ENCODE measurements around the gene PRKAG2.
"Not testable (repeated sequence)": the region's sequence is repeated elsewhere in the genome, so short reads cannot be mapped to it uniquely, and the experiment has no call there.

PRKAG2 gene

DNA sequence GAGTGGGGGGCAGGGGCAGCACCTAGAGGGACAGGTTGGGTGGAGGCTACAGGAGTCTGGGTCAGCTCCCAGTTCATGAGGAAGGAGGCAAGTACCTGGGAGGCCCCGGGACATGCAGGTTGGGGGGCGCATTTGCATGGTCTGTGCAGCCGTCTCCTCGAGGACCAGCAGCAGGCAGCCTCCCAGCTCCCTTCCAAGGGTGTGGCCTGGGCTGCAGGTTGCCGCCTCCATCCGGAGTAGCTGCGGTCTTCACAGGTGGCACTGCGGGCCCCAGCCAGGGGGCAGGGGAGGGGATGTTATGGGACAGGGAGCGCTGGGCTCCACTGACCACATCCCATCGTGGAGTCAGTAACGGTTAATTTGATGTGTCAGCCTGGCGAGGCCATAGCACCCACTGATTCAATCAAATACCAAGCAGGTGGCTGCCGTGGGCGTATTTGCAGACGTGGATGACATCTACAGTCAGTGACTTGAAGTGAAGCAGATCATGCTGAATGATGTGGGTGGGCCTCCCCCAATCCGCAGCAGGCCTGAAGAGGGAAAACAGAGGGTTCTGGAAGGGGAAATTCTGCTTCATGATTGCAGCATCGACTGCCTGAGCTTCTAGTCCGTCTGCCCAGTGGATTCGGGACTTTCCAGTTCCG, 81.6 kb downstream of the PRKAG2 start:
- peak; percentile 46 for FAIRE-seq
- DNase-seq (ENCODE audit: extremely low spot score, insufficient read length, low read depth), result no peak

DNA sequence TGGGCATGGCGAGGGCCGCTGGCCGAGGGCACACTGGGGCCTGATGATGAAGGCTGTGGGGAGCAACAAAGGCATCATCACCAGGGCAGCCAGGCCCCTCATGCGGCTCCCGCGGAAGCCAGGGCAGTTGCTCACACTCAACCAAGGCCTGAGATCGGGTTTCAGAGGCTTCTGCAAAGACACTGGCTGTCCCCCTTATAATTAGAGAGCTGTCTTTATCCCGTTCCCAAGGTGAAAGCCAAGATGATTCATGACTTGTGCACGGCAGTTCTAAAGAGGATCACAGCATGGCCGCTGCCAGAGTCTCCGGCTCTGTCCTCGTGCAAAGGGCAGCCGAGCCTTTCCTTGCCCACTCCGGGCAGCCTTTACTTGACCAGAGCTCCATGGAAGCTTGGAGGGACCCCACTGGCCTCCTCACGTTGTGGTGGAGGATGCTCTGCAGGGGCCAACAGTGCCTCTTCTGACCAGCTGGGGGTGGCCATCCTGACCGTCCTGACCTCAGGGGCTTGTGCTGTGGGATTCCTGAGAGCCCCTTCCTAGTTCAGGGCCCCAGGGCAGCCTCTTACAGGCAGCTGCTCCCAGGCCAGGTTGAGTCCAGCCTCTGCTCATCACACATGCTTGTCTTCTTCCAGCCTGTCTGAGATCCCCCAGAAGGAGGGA, 82.3 kb downstream of the PRKAG2 start:
- DNase-seq (ENCODE audit: extremely low spot score, insufficient read length, low read depth) (no peak), FAIRE-seq (no peak)

DNA sequence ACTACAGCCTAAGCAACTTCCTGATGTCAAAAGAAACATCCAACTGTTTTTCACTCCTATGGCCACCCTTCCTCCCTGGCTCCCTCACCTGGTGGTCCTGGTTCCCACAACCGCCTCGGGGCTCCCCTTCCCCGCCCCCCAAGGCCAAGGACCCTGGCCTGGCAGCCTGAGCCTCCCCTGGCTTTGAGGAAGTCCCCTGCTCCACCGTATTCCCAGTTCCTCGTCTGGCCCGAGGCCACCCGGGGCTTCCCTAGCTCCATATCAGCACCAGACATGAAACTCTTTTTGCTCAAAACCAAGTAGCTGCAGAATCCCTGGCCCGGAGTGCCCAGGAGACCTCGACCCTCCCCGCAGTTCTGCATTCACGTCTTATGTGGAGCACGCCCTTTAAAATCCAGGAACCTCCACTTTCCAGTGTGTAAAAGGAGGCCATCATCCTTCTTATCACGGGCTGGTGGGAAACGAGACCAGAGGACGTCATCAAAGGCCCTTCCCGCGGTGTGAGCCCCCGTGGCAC, 82.9 kb downstream of the PRKAG2 start:
- no peak for DNase-seq (ENCODE audit: extremely low spot score, insufficient read length, low read depth)
- no peak for FAIRE-seq

GRCh38 chr7:151793531-151793951, 83.4 kb downstream of the PRKAG2 start:
- DNase-seq (ENCODE audit: extremely low spot score, insufficient read length, low read depth), result no peak
- no peak for FAIRE-seq

DNA sequence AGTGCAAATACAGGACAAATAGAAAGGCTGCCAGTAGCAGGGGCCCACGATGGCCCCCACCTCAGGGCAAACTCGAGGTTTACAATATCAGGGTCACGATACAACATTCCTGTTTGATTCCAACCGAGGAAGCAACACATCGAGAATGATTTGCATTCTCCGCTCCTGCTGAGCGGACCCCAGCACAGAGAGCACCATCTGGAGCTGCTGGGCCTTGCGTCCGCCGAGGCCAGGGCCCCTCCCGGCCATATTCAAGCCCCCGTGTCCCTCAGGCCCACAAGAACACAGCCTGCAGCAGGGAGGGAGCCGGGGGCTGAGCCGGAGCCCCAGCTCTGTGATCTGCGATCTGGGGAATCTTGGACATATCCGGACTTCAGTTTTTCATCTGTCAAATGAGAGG, 84.3 kb downstream of the PRKAG2 start:
- DNase-seq (ENCODE audit: extremely low spot score, insufficient read length, low read depth) (no peak), FAIRE-seq (no peak)

- no peak for DNase-seq (ENCODE audit: extremely low spot score, insufficient read length, low read depth)
- no peak for FAIRE-seq
Observed at GRCh38 chr7:151792086-151792485, 84.8 kb downstream of the PRKAG2 start.

- no peak for FAIRE-seq
- no peak for DNase-seq (ENCODE audit: extremely low spot score, insufficient read length, low read depth)
Observed at GRCh38 chr7:151790830-151791620, 85.9 kb downstream of the PRKAG2 start.

GRCh38 chr7:151790095-151790829, 86.7 kb downstream of the PRKAG2 start:
- DNase-seq (ENCODE audit: extremely low spot score, insufficient read length, low read depth) (no peak), FAIRE-seq (no peak)

DNA sequence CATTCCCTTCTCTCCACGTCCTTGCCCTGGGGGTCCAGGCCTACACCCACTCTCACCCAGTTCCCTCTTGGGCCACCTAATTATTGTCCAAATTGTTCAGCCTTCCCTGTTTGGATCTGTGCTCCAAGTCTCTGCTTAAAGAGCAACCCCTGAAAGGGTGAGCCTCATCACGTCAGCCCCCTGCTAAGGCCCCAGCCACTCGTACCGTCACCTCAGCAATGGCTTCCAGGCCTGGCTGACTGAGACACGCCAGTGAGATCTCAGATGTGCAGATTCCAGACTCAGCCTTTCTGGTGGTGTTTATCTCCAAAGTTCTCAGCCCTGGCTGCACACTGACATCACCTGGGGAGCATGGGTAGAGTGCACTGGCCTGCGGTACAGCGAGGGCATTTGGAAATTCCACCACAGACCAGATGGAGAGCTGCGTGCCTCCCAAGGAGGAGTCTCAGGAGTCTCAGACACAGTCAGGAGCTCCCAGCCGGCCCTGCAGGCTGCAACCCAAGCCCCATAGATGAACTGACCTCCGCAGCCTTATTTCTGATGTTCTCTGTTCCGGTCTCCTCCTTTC, 87.5 kb downstream of the PRKAG2 start:
- FAIRE-seq, result no peak

DNA sequence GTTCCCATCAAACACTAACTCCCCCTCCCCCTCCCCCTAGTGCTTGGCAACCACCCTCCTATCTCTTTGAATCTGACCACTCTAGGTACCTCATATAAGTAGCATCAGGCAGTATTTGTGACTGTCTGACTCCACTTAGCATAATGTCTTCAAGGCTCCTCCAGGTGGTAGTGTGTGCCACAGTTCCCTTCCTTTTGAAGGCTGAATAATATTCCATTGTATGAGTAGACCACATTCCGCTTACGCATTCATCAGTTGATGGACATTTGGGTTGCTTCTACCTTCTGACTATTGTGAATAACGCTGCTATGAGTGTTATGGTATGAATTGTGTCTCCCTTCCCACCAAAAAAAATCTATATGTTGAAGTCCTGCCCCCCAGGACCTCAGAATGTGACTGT, 89.6 kb downstream of the PRKAG2 start:
- FAIRE-seq (no peak), DNase-seq (ENCODE audit: extremely low spot score, insufficient read length, low read depth) (no peak)

More for the DNA sequence above, 87.5 kb downstream of the PRKAG2 start:
- DNase-seq (ENCODE audit: extremely low spot score, insufficient read length, low read depth), result no peak

DNA sequence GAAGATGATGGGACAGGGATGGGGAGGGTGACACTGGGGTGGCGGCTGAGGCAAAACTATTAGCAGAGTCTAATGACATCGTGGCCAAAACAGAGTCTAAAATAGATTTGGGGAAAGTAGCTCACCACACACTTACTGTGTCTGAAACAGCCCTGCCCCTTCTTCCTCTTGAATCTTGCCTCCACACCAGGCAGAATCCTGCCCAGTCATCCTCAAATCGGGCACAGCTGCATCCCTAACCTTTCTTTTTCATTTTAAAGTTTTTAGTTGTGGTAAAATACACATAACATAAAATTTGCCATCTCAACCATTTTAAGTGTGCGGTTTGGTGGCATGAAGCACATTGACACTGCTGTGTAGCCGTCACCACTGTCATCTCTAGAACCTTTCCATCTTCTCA, 90.0 kb downstream of the PRKAG2 start:
- no peak for DNase-seq (ENCODE audit: extremely low spot score, insufficient read length, low read depth)
- no peak for FAIRE-seq

DNA sequence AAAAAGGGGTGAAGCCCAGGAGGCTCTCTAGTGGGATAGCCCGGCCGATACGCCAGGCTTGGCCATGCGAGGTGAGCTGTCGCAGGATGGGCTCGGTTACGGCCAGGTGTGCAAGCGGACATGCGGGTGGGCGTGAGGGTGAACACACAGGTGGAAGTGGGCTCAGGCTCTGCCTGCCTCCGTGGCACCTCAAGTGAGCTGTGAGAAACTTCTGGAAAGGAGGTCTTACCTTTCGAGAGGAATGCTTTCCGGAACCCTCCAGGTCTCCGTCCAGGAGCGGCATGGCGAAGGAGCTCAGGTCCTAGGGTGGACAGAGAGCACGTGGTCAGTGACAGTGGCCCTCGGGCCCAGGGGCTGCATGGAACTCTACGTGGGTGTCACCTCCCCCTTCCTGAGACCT, 90.7 kb downstream of the PRKAG2 start:
- FAIRE-seq (no peak), DNase-seq (ENCODE audit: extremely low spot score, insufficient read length, low read depth) (no peak)

DNA sequence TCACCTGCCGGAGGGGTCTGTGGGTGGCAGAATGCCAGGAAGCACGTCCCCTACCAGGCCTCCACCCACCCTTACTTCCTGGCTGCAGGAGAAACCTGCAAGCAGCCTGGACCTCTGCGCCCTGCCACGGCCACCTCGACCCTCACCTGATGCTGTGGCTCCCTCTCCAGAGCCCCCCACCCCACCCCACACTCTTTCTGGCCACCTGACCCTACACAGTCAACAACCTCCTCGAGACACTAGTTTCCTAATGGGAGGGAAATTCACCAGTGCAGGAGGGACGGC, 91.3 kb downstream of the PRKAG2 start:
- DNase-seq (ENCODE audit: extremely low spot score, insufficient read length, low read depth) (no peak), FAIRE-seq (no peak)

DNA sequence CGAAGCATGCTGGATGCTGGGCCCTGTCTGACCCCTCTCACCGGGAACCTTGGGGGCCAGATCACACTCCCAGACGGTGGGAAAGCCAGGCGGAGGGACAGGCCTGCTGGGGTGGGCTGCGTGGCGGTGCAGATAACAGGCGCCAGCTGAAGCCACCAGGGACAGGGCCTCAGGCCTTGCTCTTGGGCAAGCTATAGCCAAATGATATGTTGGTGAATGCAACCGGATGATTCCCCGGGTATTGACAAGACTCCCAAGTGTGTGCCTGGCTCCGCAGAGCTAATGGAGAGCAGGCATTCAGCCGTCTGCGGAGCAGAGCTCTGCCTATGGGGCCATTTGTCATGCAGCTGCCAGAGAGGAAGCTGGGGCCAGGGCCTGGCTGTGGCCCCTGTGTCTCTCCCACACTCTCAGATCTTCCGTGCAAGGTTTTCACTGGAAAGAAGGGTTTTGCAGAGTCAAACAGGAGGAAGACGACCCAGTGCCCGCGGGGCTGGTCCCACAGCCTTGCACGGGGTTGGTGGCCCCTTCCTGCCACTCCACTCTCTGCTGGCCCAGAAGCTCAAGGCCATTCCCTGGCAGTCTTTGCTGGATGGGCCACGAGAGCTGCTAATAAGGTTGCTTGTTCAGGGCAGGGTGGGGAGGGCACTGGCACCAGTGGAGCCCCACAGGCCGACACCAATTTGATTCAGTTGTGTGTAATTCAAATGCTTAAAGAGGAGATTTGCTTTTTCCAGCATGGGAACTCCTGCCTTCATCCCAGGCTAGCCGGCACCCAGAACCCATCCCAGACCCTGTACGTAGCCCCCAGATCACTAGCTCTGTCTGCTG, 91.8 kb downstream of the PRKAG2 start:
- FAIRE-seq (no peak), DNase-seq (ENCODE audit: extremely low spot score, insufficient read length, low read depth) (no peak)

DNA sequence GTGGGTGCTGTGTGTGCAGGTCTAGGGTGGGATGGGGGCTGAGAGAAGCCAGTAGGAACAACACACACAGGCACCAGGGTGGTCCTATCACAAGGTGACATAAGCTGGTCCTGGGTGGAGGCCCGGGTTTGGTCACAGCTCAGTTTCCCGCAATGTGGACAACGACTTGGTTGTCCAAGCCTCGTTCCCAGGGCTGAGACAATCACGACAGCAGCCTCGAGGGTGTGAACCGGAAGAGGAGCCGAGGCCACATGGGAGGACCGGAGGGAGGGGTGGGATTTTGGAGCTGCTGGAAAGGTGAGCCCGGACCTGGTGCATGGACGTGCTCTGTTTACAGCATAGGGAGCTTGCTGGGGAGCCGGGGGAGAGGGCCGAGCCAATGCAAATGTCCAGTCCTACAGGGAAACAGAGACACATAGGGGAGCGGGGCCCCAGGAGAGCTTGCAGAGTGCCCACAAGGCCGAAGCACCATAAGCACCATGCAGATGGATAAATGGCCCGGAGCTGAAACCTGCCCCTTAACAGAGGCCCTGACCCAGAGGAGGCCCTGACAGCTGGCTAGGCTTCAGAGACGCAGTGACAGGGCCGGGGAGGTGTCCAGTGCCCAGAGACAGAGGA, 92.8 kb downstream of the PRKAG2 start:
- FAIRE-seq, result no peak
- DNase-seq (ENCODE audit: extremely low spot score, insufficient read length, low read depth), result no peak

DNA sequence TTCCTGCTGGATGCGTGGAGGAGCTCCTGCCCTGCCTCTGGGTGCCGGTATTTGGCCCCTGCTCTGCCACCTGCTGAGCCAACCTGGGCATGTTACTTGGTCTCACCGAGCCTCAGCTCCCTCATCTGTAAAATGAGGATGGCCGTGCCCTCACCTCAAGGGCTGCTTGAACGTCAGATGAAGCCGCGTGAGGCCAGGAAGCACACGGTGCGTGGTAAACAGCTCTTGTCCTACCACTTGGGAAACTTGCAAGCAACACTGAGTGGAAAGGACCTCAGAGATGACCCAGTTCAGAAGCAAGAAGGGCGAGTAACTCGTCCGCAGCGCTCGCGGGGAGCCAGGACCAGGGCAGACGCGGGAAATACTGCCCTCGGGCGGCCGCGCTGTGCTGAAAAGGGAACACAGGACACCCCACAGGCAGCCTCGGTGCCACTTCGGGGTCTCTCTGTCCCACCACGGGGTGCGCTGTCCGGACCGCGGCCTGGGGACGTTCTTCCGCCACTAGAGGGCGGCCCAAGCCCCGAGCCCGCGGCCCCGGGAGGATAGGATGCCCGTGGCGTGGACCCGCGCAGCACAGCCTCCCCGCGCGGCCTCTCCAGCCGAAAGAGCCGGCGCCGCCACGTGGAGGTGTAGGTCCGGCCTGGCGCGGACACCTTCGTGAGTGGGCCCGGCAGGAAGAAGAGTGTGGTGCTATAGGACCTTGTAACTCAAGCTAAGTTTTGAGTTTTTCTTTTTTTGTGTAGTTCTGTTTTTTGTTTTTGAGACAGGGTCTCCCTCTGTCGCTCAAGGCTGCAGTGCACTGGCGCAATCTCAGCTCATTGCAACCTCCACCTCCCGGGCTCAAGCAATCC, 94.1 kb downstream of the PRKAG2 start:
- FAIRE-seq, result peak; percentile 78

DNA sequence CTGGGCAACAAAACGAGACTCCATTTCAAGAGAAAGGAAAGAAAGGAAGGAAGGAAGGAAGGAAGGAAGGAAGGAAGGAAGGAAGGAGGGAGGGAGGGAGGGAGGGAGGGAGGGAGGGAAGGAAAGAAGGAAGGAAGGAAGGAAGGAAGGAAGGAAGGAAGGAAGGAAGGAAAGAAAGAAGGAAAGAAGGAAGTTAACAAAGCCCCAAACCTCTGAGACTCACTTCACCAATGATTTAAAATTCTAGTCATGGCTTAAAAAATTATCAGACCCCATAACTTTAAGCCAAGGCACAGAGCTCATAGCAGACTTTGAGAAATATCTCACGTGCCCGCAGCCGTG, 94.7 kb downstream of the PRKAG2 start:
- DNase-seq (ENCODE audit: extremely low spot score, insufficient read length, low read depth); FAIRE-seq: not testable (repeated sequence)

More for the DNA sequence above, 94.1 kb downstream of the PRKAG2 start:
- peak; percentile 67 for DNase-seq (ENCODE audit: extremely low spot score, insufficient read length, low read depth)

Data from GM18507 (cell line).